ENCODE measurements around the gene C20orf204.

Gene C20orf204

DNA sequence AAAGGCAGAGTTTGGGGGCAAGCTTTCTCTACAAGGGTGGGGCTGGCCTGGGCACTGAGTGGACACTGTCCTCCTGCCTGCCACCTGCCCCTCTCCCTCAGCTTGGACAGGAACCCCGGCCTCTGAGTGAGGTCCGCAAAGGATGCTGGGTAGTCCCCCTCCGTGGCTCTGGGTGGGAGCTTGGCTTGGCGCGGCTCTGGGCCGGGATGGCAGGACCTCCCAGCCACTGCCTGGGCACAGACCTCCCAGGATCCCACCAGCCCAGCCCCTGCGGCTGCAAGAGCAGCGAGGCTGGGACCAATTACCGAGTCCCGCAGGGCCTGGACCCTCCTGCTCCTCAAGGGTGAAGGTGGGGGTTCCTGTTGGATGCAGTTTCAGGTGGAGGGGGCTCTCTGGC lies 16.3 kb downstream of the C20orf204 start:
- DNase-seq (ENCODE audit: low read depth): no peak
- H3K4me3 ChIP-seq (ENCODE audit: low read depth, low read length): no peak overlapping the region
- TF ChIP-seq, protein P1, sequence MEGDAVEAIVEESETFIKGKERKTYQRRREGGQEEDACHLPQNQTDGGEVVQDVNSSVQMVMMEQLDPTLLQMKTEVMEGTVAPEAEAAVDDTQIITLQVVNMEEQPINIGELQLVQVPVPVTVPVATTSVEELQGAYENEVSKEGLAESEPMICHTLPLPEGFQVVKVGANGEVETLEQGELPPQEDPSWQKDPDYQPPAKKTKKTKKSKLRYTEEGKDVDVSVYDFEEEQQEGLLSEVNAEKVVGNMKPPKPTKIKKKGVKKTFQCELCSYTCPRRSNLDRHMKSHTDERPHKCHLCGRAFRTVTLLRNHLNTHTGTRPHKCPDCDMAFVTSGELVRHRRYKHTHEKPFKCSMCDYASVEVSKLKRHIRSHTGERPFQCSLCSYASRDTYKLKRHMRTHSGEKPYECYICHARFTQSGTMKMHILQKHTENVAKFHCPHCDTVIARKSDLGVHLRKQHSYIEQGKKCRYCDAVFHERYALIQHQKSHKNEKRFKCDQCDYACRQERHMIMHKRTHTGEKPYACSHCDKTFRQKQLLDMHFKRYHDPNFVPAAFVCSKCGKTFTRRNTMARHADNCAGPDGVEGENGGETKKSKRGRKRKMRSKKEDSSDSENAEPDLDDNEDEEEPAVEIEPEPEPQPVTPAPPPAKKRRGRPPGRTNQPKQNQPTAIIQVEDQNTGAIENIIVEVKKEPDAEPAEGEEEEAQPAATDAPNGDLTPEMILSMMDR (IDR thresholded peaks at IDR 0.05; ENCODE audit: control insufficient read depth, extremely low read depth, insufficient read depth): no peak

DNA sequence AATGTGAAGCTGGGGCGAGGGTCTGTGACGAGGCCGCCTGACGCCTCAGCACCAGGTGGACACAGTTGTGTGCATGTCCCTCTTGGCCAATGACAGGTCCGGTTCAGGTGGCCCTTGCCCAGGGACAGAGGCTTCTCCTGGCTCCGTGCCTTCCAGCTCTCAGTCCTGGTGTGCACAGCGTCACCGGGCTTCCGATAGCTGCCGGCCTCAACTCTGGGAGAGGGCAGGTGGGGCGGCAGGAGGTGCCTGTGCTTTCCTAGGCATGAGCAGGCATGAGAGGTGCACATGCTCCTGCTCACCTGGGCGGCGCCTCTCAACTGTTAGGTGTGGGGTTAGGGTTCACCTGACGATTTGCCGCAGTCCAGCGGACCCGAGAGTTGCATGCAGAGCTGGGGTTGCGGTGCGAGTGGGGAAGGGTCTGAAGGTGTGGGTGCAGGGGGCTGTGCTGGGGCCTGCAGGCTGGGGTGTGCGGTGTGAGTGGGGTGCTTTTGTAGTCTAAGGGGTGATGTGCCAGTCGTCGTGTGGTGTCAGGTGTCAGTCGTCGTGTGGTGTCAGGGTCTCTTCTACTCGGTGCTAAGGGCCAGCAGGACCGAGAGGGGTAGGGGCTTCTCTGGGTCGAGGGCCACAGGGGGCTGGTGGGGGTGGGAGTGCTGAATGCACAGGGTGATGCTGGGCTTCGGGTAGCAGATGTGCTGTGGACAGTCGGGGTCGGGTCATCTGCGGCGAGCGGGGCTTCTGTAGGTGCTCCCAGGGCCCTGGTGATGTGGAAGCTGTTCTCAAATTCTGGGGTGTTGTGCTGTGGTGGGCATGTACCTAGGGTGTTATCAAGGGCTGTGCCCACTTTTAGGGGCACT lies 17.2 kb downstream of the C20orf204 start:
- DNase-seq (ENCODE audit: low read depth): no peak
- TF ChIP-seq, protein P1 (IDR thresholded peaks at IDR 0.05; ENCODE audit: control insufficient read depth, extremely low read depth, insufficient read depth): no peak
- no peak overlapping the region for H3K4me3 ChIP-seq (ENCODE audit: low read depth, low read length)

DNA sequence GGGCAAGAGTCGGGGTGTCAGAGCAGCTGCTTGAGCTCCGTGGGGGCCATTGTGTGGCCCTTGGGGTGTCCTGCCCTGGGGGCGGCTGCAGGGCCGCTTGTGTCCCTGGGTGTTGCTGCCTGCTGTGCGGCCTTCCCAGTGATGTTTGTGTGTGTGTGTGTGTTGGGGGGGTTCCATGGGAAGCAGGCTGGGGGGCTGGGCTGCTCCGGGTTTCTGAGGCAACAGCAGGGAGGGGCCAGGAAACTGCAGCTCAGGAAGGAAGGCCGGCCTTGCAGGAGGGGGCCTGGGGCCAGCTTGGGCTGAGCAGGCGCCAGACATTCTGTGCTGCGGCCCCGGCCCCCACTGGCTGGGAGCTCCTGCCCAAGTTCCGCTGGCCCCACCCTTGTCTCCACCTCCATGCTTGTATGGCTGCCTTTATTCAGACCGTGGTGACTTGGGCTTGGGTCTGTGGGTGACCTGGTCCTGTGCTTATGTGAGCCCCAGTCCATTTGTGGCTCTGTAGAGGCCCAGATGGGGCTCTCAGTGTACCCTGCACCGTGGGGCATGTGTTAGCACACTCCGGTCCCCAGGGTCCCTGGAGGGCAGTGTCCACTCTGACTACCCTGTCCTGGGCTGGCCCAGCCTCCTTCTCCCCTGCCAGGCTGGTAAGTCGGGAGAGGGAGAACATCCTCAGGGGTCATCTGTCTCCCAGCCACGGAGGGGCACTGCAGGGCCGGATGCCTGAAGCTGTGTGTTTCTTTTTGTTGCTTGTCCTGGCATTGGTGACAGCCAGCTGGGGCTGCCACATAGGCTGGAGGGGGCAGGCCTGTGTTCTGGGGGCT lies 18.1 kb downstream of the C20orf204 start:
- no peak overlapping the region for H3K4me3 ChIP-seq (ENCODE audit: low read depth, low read length)
- no peak for DNase-seq (ENCODE audit: low read depth)
- TF ChIP-seq, protein P1 (IDR thresholded peaks at IDR 0.05; ENCODE audit: control insufficient read depth, extremely low read depth, insufficient read depth): no peak

DNA sequence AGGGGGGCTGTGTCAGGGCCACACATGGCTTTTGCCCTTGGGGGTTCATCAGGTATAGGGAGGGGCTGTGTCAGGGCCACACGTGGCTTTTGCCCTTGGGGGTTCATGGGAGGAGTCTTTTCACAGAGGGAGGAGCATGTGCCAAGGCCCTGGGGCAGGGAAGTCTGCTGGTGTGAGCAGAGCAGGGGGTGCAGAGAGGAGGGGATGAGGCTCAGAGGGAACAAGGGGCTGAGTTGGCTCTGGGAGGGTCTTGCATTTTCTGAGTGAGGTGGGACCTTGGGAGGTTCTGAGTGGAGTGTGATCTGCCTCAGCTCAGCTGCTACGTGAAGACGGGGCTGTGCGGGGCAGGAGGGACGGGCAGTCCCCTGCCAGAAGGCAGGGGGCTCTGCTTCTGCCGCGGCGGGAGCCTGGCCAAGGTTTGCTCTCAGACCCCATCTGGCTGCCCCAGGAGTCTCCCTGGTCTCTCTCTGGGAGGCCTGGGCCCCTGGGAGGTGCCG lies 19.5 kb downstream of the C20orf204 start:
- no peak overlapping the region for H3K4me3 ChIP-seq (ENCODE audit: low read depth, low read length)
- DNase-seq (ENCODE audit: low read depth): no peak
- TF ChIP-seq, protein P1 (IDR thresholded peaks at IDR 0.05; ENCODE audit: control insufficient read depth, extremely low read depth, insufficient read depth): no peak

DNA sequence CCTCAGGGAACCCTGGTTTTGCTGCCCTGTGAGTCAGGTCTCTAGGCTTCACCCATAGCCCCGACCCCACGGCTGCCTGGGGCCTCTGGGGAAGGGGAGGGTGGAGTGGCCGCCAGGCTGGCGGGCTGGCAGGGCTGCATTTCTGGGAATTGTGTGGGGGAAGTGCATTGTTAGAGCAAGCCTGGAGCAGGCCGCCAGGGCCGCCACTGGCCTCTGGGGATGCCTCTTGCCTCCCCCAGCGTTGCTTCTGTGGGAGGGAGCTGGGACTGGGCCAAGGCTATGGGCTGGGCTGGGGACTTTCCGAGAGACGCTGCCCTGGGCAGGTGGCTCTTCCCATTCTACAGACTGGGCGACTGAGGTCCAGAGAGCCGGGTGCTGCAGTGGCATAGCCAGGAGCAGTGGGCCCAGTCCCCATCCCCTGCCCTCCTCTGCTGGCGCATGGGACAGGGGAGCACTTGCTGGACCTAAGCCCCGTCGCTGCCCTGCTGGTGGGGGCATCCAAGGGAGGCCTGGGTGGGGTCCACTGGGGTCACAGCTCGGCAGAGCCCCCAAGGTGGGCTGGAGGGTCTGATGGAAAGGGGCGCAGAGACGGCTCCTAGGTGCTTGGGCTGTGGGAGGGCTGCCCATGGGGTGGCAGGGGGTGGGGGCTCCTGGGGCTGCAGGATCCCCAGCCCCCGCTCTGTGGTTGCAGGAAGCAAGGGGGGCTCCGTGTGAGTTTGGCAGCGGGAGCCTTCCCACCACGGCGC lies 20.1 kb downstream of the C20orf204 start:
- no peak overlapping the region for H3K4me3 ChIP-seq (ENCODE audit: low read depth, low read length)
- TF ChIP-seq, protein P1 (IDR thresholded peaks at IDR 0.05; ENCODE audit: control insufficient read depth, extremely low read depth, insufficient read depth): no peak
- DNase-seq (ENCODE audit: low read depth): no peak

DNA sequence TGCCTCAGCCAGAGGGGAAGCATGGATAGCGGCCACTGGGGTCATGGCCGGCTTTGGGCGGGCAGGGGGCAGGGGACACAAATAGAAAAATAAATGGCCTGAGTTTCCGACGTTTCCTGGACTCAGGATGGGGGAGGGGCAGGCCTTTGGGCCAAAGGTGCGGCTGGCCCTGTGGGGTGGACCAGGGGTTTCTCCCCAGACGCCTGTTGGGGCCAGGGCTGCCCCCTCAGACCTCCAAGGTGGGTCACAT lies 20.6 kb downstream of the C20orf204 start:
- DNase-seq (ENCODE audit: low read depth): no peak
- TF ChIP-seq, protein P1 (IDR thresholded peaks at IDR 0.05; ENCODE audit: control insufficient read depth, extremely low read depth, insufficient read depth): no peak
- H3K4me3 ChIP-seq (ENCODE audit: low read depth, low read length): no peak overlapping the region
